HG02840 (cell line): ENCODE data around the gene PTH2R.
"Not testable (repeated sequence)": the region's sequence is repeated elsewhere in the genome, so short reads cannot be mapped to it uniquely, and the experiment has no call there.

ENCODE experiments used
- ATAC-seq: cut with Tn5 transposase; IDR thresholded peaks from one replicate; pipeline ENCODE4 v1.9.1; 2021; ENCODE audit warnings: mild to moderate bottlenecking, moderate library complexity, moderate number of reproducible peaks; ENCODE audit not compliant: unreplicated experiment, low FRiP score

The PTH2R gene

GRCh38 chr2:208535578-208535977, 129.0 kb downstream of the PTH2R start:
- not testable (repeated sequence) for ATAC-seq

DNA sequence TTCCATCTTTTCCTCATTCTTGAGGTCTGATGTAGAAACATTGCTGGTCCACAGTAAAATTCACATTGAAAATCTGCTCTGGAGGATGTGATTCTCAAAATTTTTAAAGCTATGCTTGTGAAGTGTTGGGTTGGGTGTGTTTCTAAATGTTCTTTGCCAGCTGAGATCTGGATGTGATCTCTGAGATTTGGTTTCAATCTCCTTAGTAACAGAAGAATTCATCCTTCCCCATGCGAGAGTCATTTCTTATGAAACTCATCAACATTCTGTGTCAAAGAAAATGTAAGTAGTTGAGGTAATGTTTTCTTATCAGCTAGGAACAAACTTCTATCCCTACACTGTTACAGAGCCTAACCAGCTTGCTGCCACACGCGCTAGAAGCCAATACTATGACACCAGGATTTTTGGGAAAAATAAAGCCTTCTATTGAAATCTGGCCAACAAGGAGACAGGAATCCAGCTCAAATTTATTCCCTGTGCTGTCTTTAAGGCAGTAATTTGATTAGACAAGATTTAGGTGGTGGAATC, 134.9 kb downstream of the PTH2R start:
- ATAC-seq, result no peak

DNA sequence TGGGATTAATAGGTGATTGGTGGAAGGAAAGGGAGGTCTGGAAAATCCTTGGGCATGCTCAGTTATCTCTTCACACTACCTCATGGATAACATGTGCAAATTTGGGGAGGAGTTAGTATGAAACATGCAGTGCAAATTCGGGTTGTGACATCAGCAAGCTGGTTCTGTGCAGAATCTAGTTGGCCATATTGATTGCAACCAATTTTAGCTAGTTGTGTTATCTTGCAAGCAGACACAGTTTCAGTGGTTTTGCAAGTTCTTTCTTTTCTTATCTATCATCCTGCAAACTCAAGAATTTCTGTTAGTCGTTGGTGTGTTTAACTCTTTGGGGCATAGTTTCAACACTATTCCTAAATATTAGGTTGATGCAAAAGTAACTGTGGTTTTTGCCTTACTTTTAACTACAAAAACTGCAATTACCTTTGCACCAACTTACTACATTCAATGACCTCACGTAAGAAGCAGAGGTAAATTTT, 135.4 kb downstream of the PTH2R start:
- no peak for ATAC-seq

- ATAC-seq, result no peak
Measured at GRCh38 chr2:208542465-208543041, 136.0 kb downstream of the PTH2R start.
